Esophagus muscularis mucosa (tissue), 4 donors: ENCODE results near the gene CNNM1. TPM values are rescaled to one million over a fixed set of nuclear protein-coding genes. Genes with fewer than 3 reads are reported as not detected.
A peak's percentile ranks its signal among the peaks of the same experiment; 100 is the strongest.

Experiments used
- DNase-seq: peaks from one replicate; pipeline ENCODE4 v3.0.0-alpha.2; 2017; ENCODE audit errors: extremely low spot score
- H3K27ac ChIP-seq, 4 donors: fragments of 200-600 bp; sonication (generic); replicated peaks in 1 of 4; 1 replicate in 3 of 4; 2 replicates in 1 of 4; pipeline ENCODE4 v1.5.1; 2016 to 2019; ENCODE audit warnings: mild to moderate bottlenecking in 1 of 4
- H3K27me3 ChIP-seq, 4 donors: fragments of 200-600 bp; sonication (generic); one replicate each; pipeline versions ENCODE4 v1.5.1 to v1.6.0; 2016 to 2019
- H3K36me3 ChIP-seq, 4 donors: fragments of 200-600 bp; sonication (generic); one replicate each; pipeline ENCODE4 v1.5.1; 2016 to 2019
- H3K4me1 ChIP-seq, 4 donors: fragments of 200-600 bp; sonication (generic); one replicate each; pipeline ENCODE4 v1.5.1; 2016 to 2019
- H3K4me3 ChIP-seq, 4 donors: fragments of 200-600 bp; sonication (generic); 1 replicate in 2 of 4; 2 replicates in 2 of 4; pipeline ENCODE4 v1.5.1; 2016 to 2019; ENCODE audit warnings: mild to moderate bottlenecking in 4 of 4, moderate library complexity in 1 of 4
- H3K9me3 ChIP-seq, 4 donors: fragments of 200-600 bp; sonication (generic); 1 replicate in 3 of 4; 2 replicates in 1 of 4; pipeline ENCODE4 v1.5.1; 2016 to 2019
- EP300 ChIP-seq: sonication (generic); formaldehyde crosslinking; IDR thresholded peaks from one replicate; pipeline ENCODE4 v1.6.1; 2017; ENCODE audit warnings: antibody characterized with exemption
- POLR2A ChIP-seq: fragments of 450-650 bp; IDR thresholded peaks from one replicate; pipeline ENCODE4 v1.6.1; 2017; ENCODE audit warnings: antibody characterized with exemption, moderate library complexity, mild to moderate bottlenecking, low read depth
- POLR2AphosphoS5 ChIP-seq, 2 donors: sonication (generic); formaldehyde crosslinking; IDR thresholded peaks; one replicate each; pipeline ENCODE4 v1.6.1; 2017; ENCODE audit warnings: antibody characterized with exemption in 2 of 2
- WGBS: methylation state at CpG from one replicate; pipeline ENCODE4 v1.1.5; 2018; 5-methylcytosine and 5-hydroxymethylcytosine counted together
- intact Hi-C: fragments of 100-400 bp; cut with DNase I; formaldehyde crosslinking; loops from one replicate; pipeline ENCODE4 v1.15.1; 2023
- total RNA-seq, 4 donors: library from RNA; depleted of rRNA; stranded (reverse); fragments of >200 nt; gene quantifications; one replicate each; pipeline versions ENCODE4 v1.1.0 to v1.2.1, GENCODE V29; 2016
- TF ChIP-seq, protein P1 (sequence below), 3 experiments: fragments of 200-600 bp in 2 of 3; fragments of 450-650 bp in 1 of 3; sonication (generic) in 2 of 3; IDR thresholded peaks; one replicate each; pipeline ENCODE4 v1.5.1; 2017 to 2019; ENCODE audit warnings: antibody characterized with exemption in 3 of 3, mild to moderate bottlenecking in 2 of 3, moderate library complexity in 1 of 3

The CNNM1 gene
- 1 to 10 TPM; 1.7 to 3.4 (median 2.7) TPM for total RNA-seq

- H3K4me1 ChIP-seq, result peaks cover 17 to 25% (median 20%) of the 10 kb centered on the region in 4 donors
- H3K27ac ChIP-seq, result peak within 1 kb of the TSS in 3 of 4 donors; percentile 53 to 69 (median 55)
- H3K4me3 ChIP-seq, result peak within 1 kb of the TSS; percentile 63 to 77 (median 72)
- intact Hi-C loops, result no loop called here
- no peak for TF ChIP-seq EP300
- no peak for TF ChIP-seq POLR2AphosphoS5 (IDR thresholded peaks at IDR 0.05)
- TF ChIP-seq, protein P1, sequence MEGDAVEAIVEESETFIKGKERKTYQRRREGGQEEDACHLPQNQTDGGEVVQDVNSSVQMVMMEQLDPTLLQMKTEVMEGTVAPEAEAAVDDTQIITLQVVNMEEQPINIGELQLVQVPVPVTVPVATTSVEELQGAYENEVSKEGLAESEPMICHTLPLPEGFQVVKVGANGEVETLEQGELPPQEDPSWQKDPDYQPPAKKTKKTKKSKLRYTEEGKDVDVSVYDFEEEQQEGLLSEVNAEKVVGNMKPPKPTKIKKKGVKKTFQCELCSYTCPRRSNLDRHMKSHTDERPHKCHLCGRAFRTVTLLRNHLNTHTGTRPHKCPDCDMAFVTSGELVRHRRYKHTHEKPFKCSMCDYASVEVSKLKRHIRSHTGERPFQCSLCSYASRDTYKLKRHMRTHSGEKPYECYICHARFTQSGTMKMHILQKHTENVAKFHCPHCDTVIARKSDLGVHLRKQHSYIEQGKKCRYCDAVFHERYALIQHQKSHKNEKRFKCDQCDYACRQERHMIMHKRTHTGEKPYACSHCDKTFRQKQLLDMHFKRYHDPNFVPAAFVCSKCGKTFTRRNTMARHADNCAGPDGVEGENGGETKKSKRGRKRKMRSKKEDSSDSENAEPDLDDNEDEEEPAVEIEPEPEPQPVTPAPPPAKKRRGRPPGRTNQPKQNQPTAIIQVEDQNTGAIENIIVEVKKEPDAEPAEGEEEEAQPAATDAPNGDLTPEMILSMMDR (IDR thresholded peaks at IDR 0.05), result no peak
- no peak for TF ChIP-seq POLR2A
- peaks cover 0 to 24% (median 3%) of the 10 kb centered on the region in 4 donors for H3K27me3 ChIP-seq
- H3K9me3 ChIP-seq, result peaks cover 0 to 5% (median 0%) of the 10 kb centered on the region in 4 donors
- 0% methylated on average over 5 of the region's 24 CpGs for WGBS
- no peak for DNase-seq
- no peaks in the 10 kb centered on the region for H3K36me3 ChIP-seq
These were observed at the start of gene CNNM1 for GRCh38 chr10:99329304-99329553. TSS of gene CNNM1 (plus strand) at chr10:99329356. CDS start at chr10:99329388, 32 bp downstream.

DNA sequence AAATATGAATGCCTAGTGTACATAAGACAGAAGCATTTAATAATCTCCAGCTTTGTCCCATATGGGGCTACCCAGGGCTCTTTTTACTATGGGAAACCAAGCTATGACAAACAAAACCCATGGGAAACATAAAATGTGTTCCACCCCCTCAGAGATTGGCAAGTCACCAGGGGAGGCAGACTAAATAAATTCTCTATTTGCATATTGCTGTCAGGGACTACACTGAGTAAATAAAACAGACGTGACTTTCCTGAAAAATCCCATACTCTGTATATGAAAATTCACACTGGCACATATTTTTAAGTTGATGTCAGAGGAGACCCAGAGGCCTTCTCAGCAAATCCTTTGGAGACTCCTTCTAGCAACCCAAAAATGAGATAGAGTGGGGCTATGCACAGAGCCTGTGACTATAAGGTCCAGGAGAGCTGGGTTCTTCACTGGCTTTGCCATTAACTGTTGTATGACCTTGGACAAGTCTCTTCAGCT lies 49.5 kb upstream of the CNNM1 start:
- TF ChIP-seq POLR2A (no peak), POLR2AphosphoS5 (IDR thresholded peaks at IDR 0.05) (no peak), EP300 (no peak)
- TF ChIP-seq, protein P1 (IDR thresholded peaks at IDR 0.05), result no peak
- Histone ChIP-seq H3K27ac (no peak overlapping the region), H3K36me3 (no peaks in the 10 kb centered on the region), H3K9me3 (peaks cover 0 to 13% (median 3%) of the 10 kb centered on the region in 4 donors), H3K4me1 (no peaks in the 10 kb centered on the region), H3K4me3 (no peak overlapping the region), H3K27me3 (no peaks in the 10 kb centered on the region)
- intact Hi-C loops, result no loop called here
- 30% methylated on average over 1 of the region's 1 CpG for WGBS
- no peak for DNase-seq

DNA sequence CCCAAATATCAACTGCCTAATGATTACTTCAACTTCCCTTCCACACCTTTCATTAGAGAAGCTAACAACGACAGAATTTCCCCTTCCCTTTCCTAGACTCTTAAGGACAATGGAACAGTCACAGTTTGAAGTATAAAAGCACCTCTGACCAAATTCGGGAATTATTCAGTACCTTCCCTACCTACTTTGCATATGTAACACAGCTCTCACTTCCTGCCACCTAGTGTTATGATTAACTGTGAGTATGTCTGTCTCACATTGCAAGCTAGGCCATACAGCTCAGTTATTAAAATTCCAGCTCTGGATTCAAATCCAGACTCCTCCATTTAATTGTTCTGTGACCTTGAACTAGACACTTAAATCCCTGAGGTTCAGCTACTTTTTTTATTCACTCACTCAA lies 48.7 kb upstream of the CNNM1 start:
- TF ChIP-seq, protein P1 (IDR thresholded peaks at IDR 0.05), result no peak
- no peak for TF ChIP-seq POLR2AphosphoS5 (IDR thresholded peaks at IDR 0.05)
- TF ChIP-seq EP300, result no peak
- no peak for TF ChIP-seq POLR2A
- intact Hi-C loops, result no loop called here
- WGBS, result 71% methylated on average over 2 of the region's 2 CpGs

DNA sequence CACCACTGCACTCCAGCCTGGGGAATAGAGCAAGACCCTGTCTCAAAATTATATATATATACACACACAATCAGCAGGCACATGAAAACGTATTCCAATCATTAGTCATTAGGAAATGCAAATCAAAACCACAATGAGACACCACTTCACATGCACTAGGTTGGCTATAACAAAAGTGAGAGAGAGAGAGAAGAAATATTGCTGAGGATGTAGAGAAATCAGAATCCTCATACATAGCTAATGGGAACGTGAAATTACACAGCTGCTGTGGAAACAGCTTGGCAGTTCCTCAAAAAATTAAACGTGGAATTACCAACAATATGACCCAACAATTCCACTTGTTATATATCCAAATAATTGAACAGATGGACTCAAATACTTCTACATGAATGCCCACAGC lies 43.3 kb upstream of the CNNM1 start:
- no peak for DNase-seq
- intact Hi-C loops, result no loop called here
- TF ChIP-seq POLR2AphosphoS5 (IDR thresholded peaks at IDR 0.05) (no peak), POLR2A (no peak), EP300 (no peak)
- TF ChIP-seq, protein P1 (IDR thresholded peaks at IDR 0.05), result no peak
- no peaks in the 10 kb centered on the region for H3K36me3 ChIP-seq
- no peak overlapping the region for H3K27ac ChIP-seq
- peaks cover 0 to 5% (median under 1%) of the 10 kb centered on the region in 4 donors for H3K4me1 ChIP-seq
- H3K4me3 ChIP-seq, result no peak overlapping the region
- WGBS, result 31% methylated on average over 3 of the region's 3 CpGs
- H3K9me3 ChIP-seq, result peaks cover 0 to 13% (median 3%) of the 10 kb centered on the region in 4 donors
- H3K27me3 ChIP-seq, result no peaks in the 10 kb centered on the region

More for the DNA sequence above, 48.7 kb upstream of the CNNM1 start:
- Histone ChIP-seq H3K36me3 (no peaks in the 10 kb centered on the region), H3K27ac (no peak overlapping the region), H3K27me3 (no peaks in the 10 kb centered on the region), H3K9me3 (peaks cover 0 to 13% (median 3%) of the 10 kb centered on the region in 4 donors), H3K4me3 (no peak overlapping the region), H3K4me1 (no peaks in the 10 kb centered on the region)
- DNase-seq, result no peak

- Histone ChIP-seq H3K4me1 (peaks cover 0 to 19% (median 14%) of the 10 kb centered on the region in 4 donors), H3K36me3 (no peaks in the 10 kb centered on the region), H3K27ac (no peak overlapping the region), H3K9me3 (no peaks in the 10 kb centered on the region), H3K27me3 (no peaks in the 10 kb centered on the region), H3K4me3 (no peak overlapping the region)
- no peak for DNase-seq
- 100% methylated on average over 1 of the region's 1 CpG for WGBS
- no peak for TF ChIP-seq EP300
- TF ChIP-seq, protein P1 (IDR thresholded peaks at IDR 0.05), result no peak
- intact Hi-C loops, result no loop called here
These were observed 38.9 kb upstream of the CNNM1 start for GRCh38 chr10:99290306-99290705.
